Right atrium auricular region (tissue), 2 donors: ENCODE data around the gene FH. TPM values are rescaled to one million over a fixed set of nuclear protein-coding genes. Genes with fewer than 3 reads are reported as not detected.

ENCODE experiments used
- DNase-seq: peaks from one replicate; pipeline ENCODE4 v3.0.0-alpha.2; 2019; ENCODE audit warnings: low spot score
- H3K27ac ChIP-seq, 2 donors: fragments of 200-600 bp; sonication (generic); 1 replicate in 1 of 2; 2 replicates in 1 of 2; pipeline ENCODE4 v1.5.1; 2016 to 2019
- H3K27me3 ChIP-seq, 2 donors: fragments of 200-600 bp; sonication (generic); one replicate each; pipeline versions ENCODE4 v1.5.1 to v1.6.0; 2017 to 2019
- H3K36me3 ChIP-seq: fragments of 200-600 bp; sonication (generic); one replicate; pipeline ENCODE4 v1.5.1; 2016
- H3K4me1 ChIP-seq, 2 donors: fragments of 200-600 bp; sonication (generic); one replicate each; pipeline versions ENCODE4 v1.5.1 to v1.6.0; 2017 to 2019
- H3K4me3 ChIP-seq, 2 donors: fragments of 200-600 bp; sonication (generic); 1 replicate in 1 of 2; 2 replicates in 1 of 2; pipeline ENCODE4 v1.5.1; 2017 to 2019; ENCODE audit warnings: mild to moderate bottlenecking in 1 of 2, moderate library complexity in 1 of 2
- H3K9me3 ChIP-seq, 2 donors: fragments of 200-600 bp; sonication (generic); one replicate each; pipeline ENCODE4 v1.5.1; 2019
- CTCF ChIP-seq, 2 donors: fragments of 200-600 bp; sonication (generic); IDR thresholded peaks; one replicate each; pipeline ENCODE4 v1.5.1; 2019; ENCODE audit warnings: antibody characterized with exemption in 2 of 2
- total RNA-seq, 2 donors: library from RNA; depleted of rRNA; stranded (reverse); fragments of >200 nt; gene quantifications; one replicate each; pipeline ENCODE4 v1.1.0, GENCODE V29; 2016

The FH gene
- total RNA-seq, 2 donors from 2014 or later = 104 to 170 TPM

GRCh38 chr1:241456743-241457142 lies 62.8 kb downstream of the FH start:
- H3K4me1 ChIP-seq = no peaks in the 10 kb centered on the region
- no peak for TF ChIP-seq CTCF (IDR thresholded peaks at IDR 0.05)
- no peak overlapping the region for H3K4me3 ChIP-seq
- H3K36me3 ChIP-seq = no peaks in the 10 kb centered on the region
- no peak overlapping the region for H3K27ac ChIP-seq
- H3K9me3 ChIP-seq = no peaks in the 10 kb centered on the region
- DNase-seq = no peak
- H3K27me3 ChIP-seq = no peaks in the 10 kb centered on the region

- no peak overlapping the region for H3K27ac ChIP-seq
- H3K27me3 ChIP-seq = no peaks in the 10 kb centered on the region
- H3K36me3 ChIP-seq = no peaks in the 10 kb centered on the region
- no peak for DNase-seq
- TF ChIP-seq CTCF (IDR thresholded peaks at IDR 0.05) = no peak
- no peaks in the 10 kb centered on the region for H3K4me1 ChIP-seq
- no peaks in the 10 kb centered on the region for H3K9me3 ChIP-seq
- H3K4me3 ChIP-seq = no peak overlapping the region
These were observed 65.8 kb downstream of the FH start for GRCh38 chr1:241453732-241454131.

- DNase-seq = no peak
- H3K27ac ChIP-seq = no peak overlapping the region
These were observed 67.6 kb downstream of the FH start for GRCh38 chr1:241451956-241452355.

More at GRCh38 chr1:241451956-241452355, 67.6 kb downstream of the FH start:
- TF ChIP-seq CTCF (IDR thresholded peaks at IDR 0.05) = no peak
- Histone ChIP-seq H3K4me1 (no peaks in the 10 kb centered on the region), H3K9me3 (no peaks in the 10 kb centered on the region), H3K4me3 (no peak overlapping the region), H3K36me3 (no peaks in the 10 kb centered on the region), H3K27me3 (no peaks in the 10 kb centered on the region)

Other genes with a start within 250 kb of the FH start
- gene RGS7, start 162.6 kb downstream of the FH start, total RNA-seq = not detected
- gene KMO, start 12.6 kb upstream of the FH start, total RNA-seq = under 1 TPM; 0.35 to 0.37 TPM
- 1 to 10 TPM; 2.7 to 3.2 TPM for gene CHML, start 120.6 kb upstream of the FH start, total RNA-seq
- 1 to 10 TPM; 6.3 to 9.9 TPM for gene OPN3, start 120.6 kb upstream of the FH start, total RNA-seq
- gene WDR64, start 132.5 kb upstream of the FH start, total RNA-seq = not detected